ENCODE results near the gene ROBO1. TPM values are rescaled to one million over a fixed set of nuclear protein-coding genes. Genes with fewer than 3 reads are reported as not detected.
"Not testable (repeated sequence)": the region's sequence is repeated elsewhere in the genome, so short reads cannot be mapped to it uniquely, and the experiment has no call there.

Gene ROBO1
- total RNA-seq, 1 experiment from 2014 or later = 32.2 TPM

GRCh38 chr3:79306934-79307570, 460.7 kb downstream of the ROBO1 start:
- ChIA-PET CTCF (no interaction called here), POLR2A (no interaction called here)
- no TSS peak for BruUV-seq (replicated peaks)

GRCh38 chr3:79299949-79300635, 467.7 kb downstream of the ROBO1 start:
- H3K9me3 Mint-ChIP-seq (ENCODE audit: unreplicated experiment); H3K4me3 Mint-ChIP-seq (ENCODE audit: unreplicated experiment); POLR2A ChIA-PET; intact Hi-C loops (cut with micrococcal nuclease); CTCF ChIA-PET; H3K4me1 Mint-ChIP-seq (ENCODE audit: insufficient read depth, unreplicated experiment); H3K36me3 Mint-ChIP-seq (ENCODE audit: insufficient read depth, unreplicated experiment); BruUV-seq (replicated peaks); H3K27ac Mint-ChIP-seq (ENCODE audit: low read depth, unreplicated experiment); DNase-seq (ENCODE audit: unreplicated experiment): not testable (repeated sequence)
- H3K27me3 Mint-ChIP-seq (ENCODE audit: insufficient read depth, unreplicated experiment) = peaks cover 55% of the 10 kb centered on the region

More at GRCh38 chr3:79306934-79307570, 460.7 kb downstream of the ROBO1 start:
- no peak overlapping the region for H3K27ac Mint-ChIP-seq (ENCODE audit: low read depth, unreplicated experiment)
- DNase-seq (ENCODE audit: unreplicated experiment) = no peak
- TF ChIP-seq, protein P1, sequence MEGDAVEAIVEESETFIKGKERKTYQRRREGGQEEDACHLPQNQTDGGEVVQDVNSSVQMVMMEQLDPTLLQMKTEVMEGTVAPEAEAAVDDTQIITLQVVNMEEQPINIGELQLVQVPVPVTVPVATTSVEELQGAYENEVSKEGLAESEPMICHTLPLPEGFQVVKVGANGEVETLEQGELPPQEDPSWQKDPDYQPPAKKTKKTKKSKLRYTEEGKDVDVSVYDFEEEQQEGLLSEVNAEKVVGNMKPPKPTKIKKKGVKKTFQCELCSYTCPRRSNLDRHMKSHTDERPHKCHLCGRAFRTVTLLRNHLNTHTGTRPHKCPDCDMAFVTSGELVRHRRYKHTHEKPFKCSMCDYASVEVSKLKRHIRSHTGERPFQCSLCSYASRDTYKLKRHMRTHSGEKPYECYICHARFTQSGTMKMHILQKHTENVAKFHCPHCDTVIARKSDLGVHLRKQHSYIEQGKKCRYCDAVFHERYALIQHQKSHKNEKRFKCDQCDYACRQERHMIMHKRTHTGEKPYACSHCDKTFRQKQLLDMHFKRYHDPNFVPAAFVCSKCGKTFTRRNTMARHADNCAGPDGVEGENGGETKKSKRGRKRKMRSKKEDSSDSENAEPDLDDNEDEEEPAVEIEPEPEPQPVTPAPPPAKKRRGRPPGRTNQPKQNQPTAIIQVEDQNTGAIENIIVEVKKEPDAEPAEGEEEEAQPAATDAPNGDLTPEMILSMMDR (IDR thresholded peaks at IDR 0.05; ENCODE audit: unreplicated experiment) = no peak
- H3K4me1 Mint-ChIP-seq (ENCODE audit: insufficient read depth, unreplicated experiment) = no peaks in the 10 kb centered on the region
- H3K27me3 Mint-ChIP-seq (ENCODE audit: insufficient read depth, unreplicated experiment) = peaks cover 82% of the 10 kb centered on the region
- H3K9me3 Mint-ChIP-seq (ENCODE audit: unreplicated experiment) = no peaks in the 10 kb centered on the region
- no peaks in the 10 kb centered on the region for H3K36me3 Mint-ChIP-seq (ENCODE audit: insufficient read depth, unreplicated experiment)
- no peak overlapping the region for H3K4me3 Mint-ChIP-seq (ENCODE audit: unreplicated experiment)
- intact Hi-C loops (cut with micrococcal nuclease) = no loop called here

- Mint-ChIP-seq H3K4me3 (ENCODE audit: unreplicated experiment) (no peak overlapping the region), H3K4me1 (ENCODE audit: insufficient read depth, unreplicated experiment) (no peaks in the 10 kb centered on the region), H3K27ac (ENCODE audit: low read depth, unreplicated experiment) (no peak overlapping the region), H3K9me3 (ENCODE audit: unreplicated experiment) (peaks cover 7% of the 10 kb centered on the region), H3K27me3 (ENCODE audit: insufficient read depth, unreplicated experiment) (peaks cover 57% of the 10 kb centered on the region), H3K36me3 (ENCODE audit: insufficient read depth, unreplicated experiment) (no peaks in the 10 kb centered on the region)
- TF ChIP-seq, protein P1 (IDR thresholded peaks at IDR 0.05; ENCODE audit: unreplicated experiment) = no peak
- DNase-seq (ENCODE audit: unreplicated experiment) = peak; percentile 44
- intact Hi-C loops (cut with micrococcal nuclease) = no loop called here
- CTCF ChIA-PET = no interaction called here
- POLR2A ChIA-PET = no interaction called here
- BruUV-seq (replicated peaks) = no TSS peak
Measured at GRCh38 chr3:79297245-79297960, 470.4 kb downstream of the ROBO1 start.

- peaks cover 32% of the 10 kb centered on the region for H3K27me3 Mint-ChIP-seq (ENCODE audit: insufficient read depth, unreplicated experiment)
- POLR2A ChIA-PET = no interaction called here
- no TSS peak for BruUV-seq (replicated peaks)
- H3K9me3 Mint-ChIP-seq (ENCODE audit: unreplicated experiment) = no peaks in the 10 kb centered on the region
- CTCF ChIA-PET = no interaction called here
- H3K36me3 Mint-ChIP-seq (ENCODE audit: insufficient read depth, unreplicated experiment) = no peaks in the 10 kb centered on the region
- intact Hi-C loops (cut with micrococcal nuclease) = no loop called here
- peak; percentile 13 for DNase-seq (ENCODE audit: unreplicated experiment)
- H3K27ac Mint-ChIP-seq (ENCODE audit: low read depth, unreplicated experiment) = no peak overlapping the region
- TF ChIP-seq, protein P1 (IDR thresholded peaks at IDR 0.05; ENCODE audit: unreplicated experiment) = no peak
- no peak overlapping the region for H3K4me3 Mint-ChIP-seq (ENCODE audit: unreplicated experiment)
- H3K4me1 Mint-ChIP-seq (ENCODE audit: insufficient read depth, unreplicated experiment) = no peaks in the 10 kb centered on the region
Measured at GRCh38 chr3:79286882-79287281, 480.9 kb downstream of the ROBO1 start.

Measured in MCF 10A (cell line).